Esophagus muscularis mucosa (tissue), 4 donors: Measurements from ENCODE around the gene FAM20B. TPM values are rescaled to one million over a fixed set of nuclear protein-coding genes. Genes with fewer than 3 reads are reported as not detected.

Experiments used
- DNase-seq: peaks from one replicate; pipeline ENCODE4 v3.0.0-alpha.2; 2017; ENCODE audit errors: extremely low spot score
- H3K27ac ChIP-seq, 4 donors: fragments of 200-600 bp; sonication (generic); replicated peaks in 1 of 4; 1 replicate in 3 of 4; 2 replicates in 1 of 4; pipeline ENCODE4 v1.5.1; 2016 to 2019; ENCODE audit warnings: mild to moderate bottlenecking in 1 of 4
- H3K27me3 ChIP-seq, 4 donors: fragments of 200-600 bp; sonication (generic); one replicate each; pipeline versions ENCODE4 v1.5.1 to v1.6.0; 2016 to 2019
- H3K36me3 ChIP-seq, 4 donors: fragments of 200-600 bp; sonication (generic); one replicate each; pipeline ENCODE4 v1.5.1; 2016 to 2019
- H3K4me1 ChIP-seq, 4 donors: fragments of 200-600 bp; sonication (generic); one replicate each; pipeline ENCODE4 v1.5.1; 2016 to 2019
- H3K4me3 ChIP-seq, 4 donors: fragments of 200-600 bp; sonication (generic); 1 replicate in 2 of 4; 2 replicates in 2 of 4; pipeline ENCODE4 v1.5.1; 2016 to 2019; ENCODE audit warnings: mild to moderate bottlenecking in 4 of 4, moderate library complexity in 1 of 4
- H3K9me3 ChIP-seq, 4 donors: fragments of 200-600 bp; sonication (generic); 1 replicate in 3 of 4; 2 replicates in 1 of 4; pipeline ENCODE4 v1.5.1; 2016 to 2019
- EP300 ChIP-seq: sonication (generic); formaldehyde crosslinking; IDR thresholded peaks from one replicate; pipeline ENCODE4 v1.6.1; 2017; ENCODE audit warnings: antibody characterized with exemption
- POLR2A ChIP-seq: fragments of 450-650 bp; IDR thresholded peaks from one replicate; pipeline ENCODE4 v1.6.1; 2017; ENCODE audit warnings: antibody characterized with exemption, moderate library complexity, mild to moderate bottlenecking, low read depth
- POLR2AphosphoS5 ChIP-seq, 2 donors: sonication (generic); formaldehyde crosslinking; IDR thresholded peaks; one replicate each; pipeline ENCODE4 v1.6.1; 2017; ENCODE audit warnings: antibody characterized with exemption in 2 of 2
- WGBS: methylation state at CpG from one replicate; pipeline ENCODE4 v1.1.5; 2018; 5-methylcytosine and 5-hydroxymethylcytosine counted together
- intact Hi-C: fragments of 100-400 bp; cut with DNase I; formaldehyde crosslinking; loops from one replicate; pipeline ENCODE4 v1.15.1; 2023
- total RNA-seq, 4 donors: library from RNA; depleted of rRNA; stranded (reverse); fragments of >200 nt; gene quantifications; one replicate each; pipeline versions ENCODE4 v1.1.0 to v1.2.1, GENCODE V29; 2016
- TF ChIP-seq, protein P1 (sequence below), 3 experiments: fragments of 200-600 bp in 2 of 3; fragments of 450-650 bp in 1 of 3; sonication (generic) in 2 of 3; IDR thresholded peaks; one replicate each; pipeline ENCODE4 v1.5.1; 2017 to 2019; ENCODE audit warnings: antibody characterized with exemption in 3 of 3, mild to moderate bottlenecking in 2 of 3, moderate library complexity in 1 of 3

The FAM20B gene
- total RNA-seq, 4 donors from 2014 or later = 63.8 to 83.5 (median 66.5) TPM

DNA sequence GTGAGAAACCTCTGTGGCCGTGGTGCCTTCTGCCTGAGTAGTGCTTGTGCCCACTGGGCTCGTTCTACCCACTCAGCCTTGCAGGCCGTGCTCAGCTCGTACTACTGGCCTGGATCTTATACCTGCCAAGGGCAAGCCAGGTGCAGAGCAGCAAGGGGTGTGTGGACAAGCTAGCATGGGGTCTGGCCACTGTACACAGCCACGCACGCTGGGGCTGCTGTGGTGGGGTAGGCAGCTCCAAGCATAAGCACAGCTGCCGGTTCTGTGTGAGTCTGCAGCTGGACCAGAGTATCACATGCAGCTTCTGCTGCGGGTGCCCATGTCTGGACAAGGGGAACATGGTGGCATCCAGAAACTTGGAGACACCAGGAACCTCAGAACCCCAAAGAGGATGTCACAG lies 16.4 kb downstream of the FAM20B start:
- Histone ChIP-seq H3K4me1 (peaks cover 20 to 36% (median 27%) of the 10 kb centered on the region in 4 donors), H3K9me3 (no peaks in the 10 kb centered on the region), H3K4me3 (no peak overlapping the region), H3K27me3 (no peaks in the 10 kb centered on the region), H3K27ac (no peak overlapping the region), H3K36me3 (peaks cover 0 to 10% (median 8%) of the 10 kb centered on the region in 4 donors)
- intact Hi-C loops = no loop called here
- DNase-seq = no peak
- no peak for TF ChIP-seq POLR2AphosphoS5 (IDR thresholded peaks at IDR 0.05)
- no peak for TF ChIP-seq EP300
- TF ChIP-seq POLR2A = no peak
- TF ChIP-seq, protein P1, sequence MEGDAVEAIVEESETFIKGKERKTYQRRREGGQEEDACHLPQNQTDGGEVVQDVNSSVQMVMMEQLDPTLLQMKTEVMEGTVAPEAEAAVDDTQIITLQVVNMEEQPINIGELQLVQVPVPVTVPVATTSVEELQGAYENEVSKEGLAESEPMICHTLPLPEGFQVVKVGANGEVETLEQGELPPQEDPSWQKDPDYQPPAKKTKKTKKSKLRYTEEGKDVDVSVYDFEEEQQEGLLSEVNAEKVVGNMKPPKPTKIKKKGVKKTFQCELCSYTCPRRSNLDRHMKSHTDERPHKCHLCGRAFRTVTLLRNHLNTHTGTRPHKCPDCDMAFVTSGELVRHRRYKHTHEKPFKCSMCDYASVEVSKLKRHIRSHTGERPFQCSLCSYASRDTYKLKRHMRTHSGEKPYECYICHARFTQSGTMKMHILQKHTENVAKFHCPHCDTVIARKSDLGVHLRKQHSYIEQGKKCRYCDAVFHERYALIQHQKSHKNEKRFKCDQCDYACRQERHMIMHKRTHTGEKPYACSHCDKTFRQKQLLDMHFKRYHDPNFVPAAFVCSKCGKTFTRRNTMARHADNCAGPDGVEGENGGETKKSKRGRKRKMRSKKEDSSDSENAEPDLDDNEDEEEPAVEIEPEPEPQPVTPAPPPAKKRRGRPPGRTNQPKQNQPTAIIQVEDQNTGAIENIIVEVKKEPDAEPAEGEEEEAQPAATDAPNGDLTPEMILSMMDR (IDR thresholded peaks at IDR 0.05) = no peak
- WGBS = 98% methylated on average over 6 of the region's 8 CpGs

DNA sequence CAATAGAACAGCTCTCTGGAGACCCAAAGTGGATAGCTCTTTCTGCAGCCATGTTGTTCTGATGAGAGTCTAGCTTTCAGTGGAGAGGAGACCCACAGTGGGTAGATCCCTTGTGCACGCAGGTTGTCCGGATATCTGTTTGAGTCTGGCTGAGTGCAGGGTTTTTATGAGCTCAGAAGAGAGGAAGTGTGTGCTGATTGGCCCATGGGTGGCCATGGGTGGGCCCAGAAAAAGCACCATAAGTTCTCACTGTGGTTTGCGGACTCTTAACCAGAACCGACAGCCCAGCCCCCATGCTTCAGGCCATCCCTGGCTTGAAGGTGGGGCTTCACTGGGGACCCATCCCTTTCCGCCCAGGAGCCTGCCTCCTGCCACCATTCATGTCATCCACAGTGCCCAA lies 17.0 kb downstream of the FAM20B start:
- H3K27ac ChIP-seq = no peak overlapping the region
- TF ChIP-seq POLR2AphosphoS5 (IDR thresholded peaks at IDR 0.05) (no peak), EP300 (no peak)
- TF ChIP-seq, protein P1 (IDR thresholded peaks at IDR 0.05) = no peak
- DNase-seq = no peak
- intact Hi-C loops = no loop called here
- no peaks in the 10 kb centered on the region for H3K27me3 ChIP-seq
- H3K36me3 ChIP-seq = peaks cover 0 to 10% (median 8%) of the 10 kb centered on the region in 4 donors
- 100% methylated on average over 2 of the region's 5 CpGs for WGBS
- H3K4me1 ChIP-seq = peaks cover 18 to 36% (median 24%) of the 10 kb centered on the region in 4 donors
- no peaks in the 10 kb centered on the region for H3K9me3 ChIP-seq
- H3K4me3 ChIP-seq = no peak overlapping the region

DNA sequence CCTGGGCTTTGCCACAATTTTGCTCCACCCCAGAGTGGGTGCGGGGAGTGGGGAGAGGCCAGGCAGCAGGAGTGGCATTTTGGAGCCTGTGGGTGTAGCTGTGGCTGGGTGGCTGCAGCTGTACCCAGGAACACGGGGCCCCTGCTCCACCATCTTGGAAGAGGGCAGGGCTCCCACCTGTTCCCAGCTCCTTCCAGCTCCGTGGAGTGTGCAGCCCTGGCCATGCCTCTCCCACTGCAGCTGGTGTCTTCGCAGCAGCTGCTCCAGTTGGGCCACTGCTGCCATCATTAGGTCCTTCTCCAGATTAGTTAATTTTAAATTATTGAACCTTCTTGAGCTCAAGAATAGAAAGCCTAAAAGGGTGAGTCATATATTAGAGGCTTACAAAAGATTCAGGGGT lies 17.6 kb downstream of the FAM20B start:
- H3K4me3 ChIP-seq = no peak overlapping the region
- peaks cover 13 to 36% (median 25%) of the 10 kb centered on the region in 4 donors for H3K4me1 ChIP-seq
- no peak for DNase-seq
- H3K9me3 ChIP-seq = no peaks in the 10 kb centered on the region
- intact Hi-C loops = no loop called here
- 100% methylated on average over 4 of the region's 4 CpGs for WGBS
- peaks cover 0 to 10% (median 8%) of the 10 kb centered on the region in 4 donors for H3K36me3 ChIP-seq
- H3K27me3 ChIP-seq = no peaks in the 10 kb centered on the region
- TF ChIP-seq EP300 (no peak), POLR2AphosphoS5 (IDR thresholded peaks at IDR 0.05) (no peak), POLR2A (no peak)
- TF ChIP-seq, protein P1 (IDR thresholded peaks at IDR 0.05) = no peak
- H3K27ac ChIP-seq = no peak overlapping the region

DNA sequence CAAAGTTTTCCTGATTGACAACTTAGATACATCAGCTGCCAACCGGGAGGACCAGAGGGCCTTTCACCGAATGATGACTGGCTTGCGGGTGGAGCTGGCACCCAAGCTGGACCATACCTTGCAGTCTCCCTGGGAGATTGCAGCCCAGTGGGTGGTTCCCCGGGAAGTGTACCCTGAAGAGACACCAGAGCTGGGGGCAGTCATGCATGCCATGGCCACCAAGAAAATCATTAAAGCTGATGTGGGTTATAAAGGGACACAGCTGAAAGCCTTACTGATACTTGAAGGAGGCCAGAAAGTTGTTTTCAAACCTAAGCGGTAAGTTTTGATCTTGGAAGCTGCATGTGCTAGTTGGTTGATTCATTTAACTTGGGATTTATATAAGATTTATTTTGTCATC lies 18.2 kb downstream of the FAM20B start:
- DNase-seq = no peak
- H3K27ac ChIP-seq = no peak overlapping the region
- peaks cover 7 to 34% (median 22%) of the 10 kb centered on the region in 4 donors for H3K4me1 ChIP-seq
- peaks cover 0 to 10% (median 8%) of the 10 kb centered on the region in 4 donors for H3K36me3 ChIP-seq
- no peak for TF ChIP-seq POLR2A
- TF ChIP-seq EP300 = no peak
- TF ChIP-seq POLR2AphosphoS5 (IDR thresholded peaks at IDR 0.05) = no peak
- TF ChIP-seq, protein P1 (IDR thresholded peaks at IDR 0.05) = no peak
- H3K9me3 ChIP-seq = no peaks in the 10 kb centered on the region
- intact Hi-C loops = no loop called here
- no peak overlapping the region for H3K4me3 ChIP-seq
- WGBS = 100% methylated on average over 4 of the region's 5 CpGs
- no peaks in the 10 kb centered on the region for H3K27me3 ChIP-seq
